Body of pancreas (tissue), 4 donors: Measurements from ENCODE around the gene MIF4GD. TPM values are rescaled to one million over a fixed set of nuclear protein-coding genes. Genes with fewer than 3 reads are reported as not detected.

Experiments
- ATAC-seq: fragments of 150-250 bp; one replicate; pipeline ENCODE4 v1.9.1; 2016
- DNase-seq, 4 donors: peaks; one replicate each; pipeline ENCODE4 v3.0.0-alpha.2; 2019
- H3K27ac ChIP-seq, 4 donors: fragments of 200-600 bp; sonication (generic); 1 replicate in 3 of 4; 2 replicates in 1 of 4; pipeline versions ENCODE4 v1.5.1 to v1.6.1; 2016 to 2019; ENCODE audit warnings: mild to moderate bottlenecking in 1 of 4, mixed read lengths in 1 of 4, moderate library complexity in 1 of 4
- H3K27me3 ChIP-seq, 2 donors: fragments of 200-600 bp; sonication (generic); one replicate each; pipeline ENCODE4 v1.6.0; 2016; ENCODE audit warnings: mild to moderate bottlenecking in 1 of 2
- H3K36me3 ChIP-seq, 2 donors: fragments of 200-600 bp; sonication (generic); replicated peaks in 1 of 2; 2 replicates each; pipeline ENCODE4 v1.5.1; 2016; ENCODE audit warnings: low read depth in 2 of 2; ENCODE audit not compliant: insufficient read depth in 1 of 2
- H3K4me1 ChIP-seq: fragments of 200-600 bp; sonication (generic); one replicate; pipeline ENCODE4 v1.6.0; 2016
- H3K4me3 ChIP-seq, 2 donors: fragments of 200-600 bp; sonication (generic); 1 replicate in 1 of 2; 2 replicates in 1 of 2; pipeline ENCODE4 v1.5.1; 2016 to 2019
- H3K9me3 ChIP-seq, 3 donors: fragments of 200-600 bp; sonication (generic); 1 replicate in 2 of 3; 2 replicates in 1 of 3; pipeline ENCODE4 v1.5.1; 2016
- POLR2A ChIP-seq, 3 donors: fragments of 450-650 bp; IDR thresholded peaks; one replicate each; pipeline ENCODE4 v1.6.1; 2016; ENCODE audit warnings: antibody characterized with exemption in 3 of 3, mild to moderate bottlenecking in 2 of 3
- WGBS, 2 donors: methylation state at CpG; one replicate each; pipeline ENCODE4 v1.1.5; 2017; 5-methylcytosine and 5-hydroxymethylcytosine counted together
- intact Hi-C: fragments of 100-400 bp; cut with DNase I; formaldehyde crosslinking; loops from one replicate; pipeline ENCODE4 v1.15.1; 2023
- total RNA-seq, 2 donors: library from RNA; depleted of rRNA; stranded (reverse); fragments of >200 nt; gene quantifications; one replicate each; pipeline ENCODE4 v1.1.0, GENCODE V29; 2016
- TF ChIP-seq, protein P1 (sequence below), 7 experiments: fragments of 450-650 bp in 4 of 7; fragments of 200-600 bp in 3 of 7; sonication (generic) in 3 of 7; IDR thresholded peaks; one replicate each; pipeline ENCODE4 v1.5.1; 2016 to 2019; ENCODE audit warnings: antibody characterized with exemption in 7 of 7

The MIF4GD gene, protein sequence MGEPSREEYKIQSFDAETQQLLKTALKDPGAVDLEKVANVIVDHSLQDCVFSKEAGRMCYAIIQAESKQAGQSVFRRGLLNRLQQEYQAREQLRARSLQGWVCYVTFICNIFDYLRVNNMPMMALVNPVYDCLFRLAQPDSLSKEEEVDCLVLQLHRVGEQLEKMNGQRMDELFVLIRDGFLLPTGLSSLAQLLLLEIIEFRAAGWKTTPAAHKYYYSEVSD
- total RNA-seq = 10 to 100 TPM; 20.5 to 26.4 TPM

- H3K4me1 ChIP-seq = peaks cover 26% of the 10 kb centered on the region
- no peaks in the 10 kb centered on the region for H3K9me3 ChIP-seq
- WGBS, 2 donors = 0 to 2% methylated on average over 6 to 21 of the region's 39 CpGs
- DNase-seq (no peak), ATAC-seq (no peak)
- H3K36me3 ChIP-seq = no peaks in the 10 kb centered on the region
- peak within 1 kb of the TSS; percentile 72 to 90 for H3K4me3 ChIP-seq
- intact Hi-C loops = no loop called here
- H3K27me3 ChIP-seq = no peaks in the 10 kb centered on the region
- peak within 1 kb of the TSS; percentile 84 to 97 (median 96) for H3K27ac ChIP-seq
- TF ChIP-seq, protein P1, sequence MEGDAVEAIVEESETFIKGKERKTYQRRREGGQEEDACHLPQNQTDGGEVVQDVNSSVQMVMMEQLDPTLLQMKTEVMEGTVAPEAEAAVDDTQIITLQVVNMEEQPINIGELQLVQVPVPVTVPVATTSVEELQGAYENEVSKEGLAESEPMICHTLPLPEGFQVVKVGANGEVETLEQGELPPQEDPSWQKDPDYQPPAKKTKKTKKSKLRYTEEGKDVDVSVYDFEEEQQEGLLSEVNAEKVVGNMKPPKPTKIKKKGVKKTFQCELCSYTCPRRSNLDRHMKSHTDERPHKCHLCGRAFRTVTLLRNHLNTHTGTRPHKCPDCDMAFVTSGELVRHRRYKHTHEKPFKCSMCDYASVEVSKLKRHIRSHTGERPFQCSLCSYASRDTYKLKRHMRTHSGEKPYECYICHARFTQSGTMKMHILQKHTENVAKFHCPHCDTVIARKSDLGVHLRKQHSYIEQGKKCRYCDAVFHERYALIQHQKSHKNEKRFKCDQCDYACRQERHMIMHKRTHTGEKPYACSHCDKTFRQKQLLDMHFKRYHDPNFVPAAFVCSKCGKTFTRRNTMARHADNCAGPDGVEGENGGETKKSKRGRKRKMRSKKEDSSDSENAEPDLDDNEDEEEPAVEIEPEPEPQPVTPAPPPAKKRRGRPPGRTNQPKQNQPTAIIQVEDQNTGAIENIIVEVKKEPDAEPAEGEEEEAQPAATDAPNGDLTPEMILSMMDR (IDR thresholded peaks at IDR 0.05) = no peak
- peak in 1 of 3 donors; percentile 30 for TF ChIP-seq POLR2A (IDR thresholded peaks at IDR 0.05)
Measured at GRCh38 chr17:75270966-75271232, at the start of gene MIF4GD. Gene MIF4GD (minus strand): TSS chr17:75271231. CDS start chr17:75270195, 1,036 bp downstream.

GRCh38 chr17:75319904-75320691 lies 49.1 kb upstream of the MIF4GD start:
- ATAC-seq (no peak), DNase-seq (no peak)
- WGBS, 2 donors = 88 to 94% methylated on average over 20 of the region's 20 CpGs
- Histone ChIP-seq H3K9me3 (no peaks in the 10 kb centered on the region), H3K27me3 (no peaks in the 10 kb centered on the region), H3K36me3 (peaks cover 0 to 9% of the 10 kb centered on the region in 2 donors), H3K4me3 (no peak overlapping the region), H3K27ac (no peak overlapping the region), H3K4me1 (peaks cover 4% of the 10 kb centered on the region)
- no peak for TF ChIP-seq POLR2A (IDR thresholded peaks at IDR 0.05)
- TF ChIP-seq, protein P1 (IDR thresholded peaks at IDR 0.05) = no peak
- intact Hi-C loops = loop anchor here (5.0 kb wide), 2 partner anchors 77 to 92 kb away; no protein-coding TSS in a partner anchor

GRCh38 chr17:75318615-75319222 lies 47.7 kb upstream of the MIF4GD start:
- DNase-seq = no peak
- Histone ChIP-seq H3K27ac (no peak overlapping the region), H3K4me1 (peaks cover 4% of the 10 kb centered on the region), H3K4me3 (no peak overlapping the region), H3K9me3 (no peaks in the 10 kb centered on the region), H3K36me3 (peaks cover 0 to 9% of the 10 kb centered on the region in 2 donors), H3K27me3 (no peaks in the 10 kb centered on the region)
- 86 to 94% methylated on average over 6 to 10 of the region's 10 CpGs for WGBS, 2 donors
- intact Hi-C loops = no loop called here
- no peak for TF ChIP-seq POLR2A (IDR thresholded peaks at IDR 0.05)
- TF ChIP-seq, protein P1 (IDR thresholded peaks at IDR 0.05) = no peak
- no peak for ATAC-seq

GRCh38 chr17:75318211-75318610 lies 47.2 kb upstream of the MIF4GD start:
- no peaks in the 10 kb centered on the region for H3K27me3 ChIP-seq
- ATAC-seq (no peak), DNase-seq (no peak)
- H3K36me3 ChIP-seq = peaks cover 0 to 9% of the 10 kb centered on the region in 2 donors
- 73 to 82% methylated on average over 10 of the region's 10 CpGs for WGBS, 2 donors
- H3K4me1 ChIP-seq = peaks cover 1% of the 10 kb centered on the region
- intact Hi-C loops = no loop called here
- TF ChIP-seq POLR2A (IDR thresholded peaks at IDR 0.05) = no peak
- TF ChIP-seq, protein P1 (IDR thresholded peaks at IDR 0.05) = no peak
- H3K4me3 ChIP-seq = no peak overlapping the region
- no peak overlapping the region for H3K27ac ChIP-seq
- no peaks in the 10 kb centered on the region for H3K9me3 ChIP-seq
